DOHH2 (cell line): ENCODE measurements around the gene MRPL53.

Experiments used
- H3F3A ChIP-seq: fragments of 200-600 bp; sonication (generic), shearing (Covaris generic); 2 replicates; pipeline ENCODE4 v1.6.0; 2016; ENCODE audit warnings: antibody characterized with exemption, mild to moderate bottlenecking; ENCODE audit not compliant: control insufficient read depth, insufficient read depth
- H3K27ac ChIP-seq: fragments of 200-600 bp; sonication (generic); 2 replicates; pipeline ENCODE4 v1.5.1; 2014; ENCODE audit warnings: low read depth, mild to moderate bottlenecking, low read length, moderate library complexity
- H3K27me3 ChIP-seq: fragments of 200-600 bp; sonication (generic); 2 replicates; pipeline ENCODE4 v1.6.1; 2014; ENCODE audit warnings: mild to moderate bottlenecking, low read length, mixed read lengths; ENCODE audit not compliant: control insufficient read depth
- H3K36me3 ChIP-seq: fragments of 200-600 bp; sonication (generic); 2 replicates; pipeline ENCODE4 v1.6.1; 2014; ENCODE audit warnings: mild to moderate bottlenecking, low read length, moderate library complexity, mixed read lengths; ENCODE audit not compliant: control insufficient read depth
- H3K4me1 ChIP-seq: fragments of 200-600 bp; sonication (generic); 2 replicates; pipeline ENCODE4 v1.6.1; 2014; ENCODE audit warnings: mild to moderate bottlenecking, low read length, mixed read lengths; ENCODE audit not compliant: control insufficient read depth
- H3K4me2 ChIP-seq: fragments of 200-600 bp; sonication (generic); 2 replicates; pipeline ENCODE4 v1.6.0; 2014; ENCODE audit warnings: mild to moderate bottlenecking, low read length, moderate library complexity
- H3K4me3 ChIP-seq: fragments of 200-600 bp; sonication (generic); 2 replicates; pipeline ENCODE4 v1.5.1; 2014; ENCODE audit warnings: mild to moderate bottlenecking, low read length, mixed read lengths
- H3K79me2 ChIP-seq: fragments of 200-600 bp; sonication (generic); 2 replicates; pipeline ENCODE4 v1.6.1; 2014; ENCODE audit warnings: mild to moderate bottlenecking, low read length, mixed read lengths; ENCODE audit not compliant: control insufficient read depth
- H3K9me2 ChIP-seq: fragments of 200-600 bp; sonication (generic); replicated peaks from 2 replicates; pipeline ENCODE4 v1.6.1; 2014; ENCODE audit warnings: mild to moderate bottlenecking, low read length, mixed read lengths; ENCODE audit not compliant: control insufficient read depth
- H3K9me3 ChIP-seq: fragments of 200-600 bp; sonication (generic); 2 replicates; pipeline ENCODE4 v1.6.1; 2014; ENCODE audit warnings: antibody characterized with exemption, low read length, mixed read lengths; ENCODE audit not compliant: control insufficient read depth, insufficient read depth
- H4K20me1 ChIP-seq: fragments of 200-600 bp; sonication (generic); 2 replicates; pipeline ENCODE4 v1.6.0; 2014; ENCODE audit warnings: low read depth, mild to moderate bottlenecking, antibody characterized with exemption, low read length, moderate library complexity; ENCODE audit not compliant: control insufficient read depth, insufficient read depth
- CTCF ChIP-seq: fragments of 200-600 bp; sonication (generic); IDR thresholded peaks from one replicate; pipeline ENCODE4 v1.5.1; 2014; ENCODE audit warnings: antibody characterized with exemption, mild to moderate bottlenecking, low read depth, low read length; ENCODE audit not compliant: poor library complexity, severe bottlenecking
- EZH2phosphoT487 ChIP-seq: fragments of 200-600 bp; sonication (generic); IDR thresholded peaks from 2 replicates; pipeline ENCODE4 v1.6.1; 2017; ENCODE audit warnings: borderline replicate concordance, mild to moderate bottlenecking, antibody characterized with exemption, low read length, moderate library complexity, mixed read lengths

Gene MRPL53

GRCh38 chr2:74515271-74515980, 42.9 kb upstream of the MRPL53 start:
- Histone ChIP-seq H3K9me2 (no peaks in the 10 kb centered on the region), H3K27ac (no peak overlapping the region), H3K4me1 (peaks cover 11% of the 10 kb centered on the region; the same call in 1 of the 2 replicates), H3K79me2 (no peaks in the 10 kb centered on the region), H3K4me2 (no peak overlapping the region), H3K4me3 (no peak overlapping the region), H3F3A (no peaks in the 10 kb centered on the region), H3K27me3 (peaks cover 52% of the 10 kb centered on the region), H3K9me3 (no peaks in the 10 kb centered on the region), H4K20me1 (no peaks in the 10 kb centered on the region), H3K36me3 (no peaks in the 10 kb centered on the region)
- TF ChIP-seq EZH2phosphoT487 (no peak), CTCF (no peak)

DNA sequence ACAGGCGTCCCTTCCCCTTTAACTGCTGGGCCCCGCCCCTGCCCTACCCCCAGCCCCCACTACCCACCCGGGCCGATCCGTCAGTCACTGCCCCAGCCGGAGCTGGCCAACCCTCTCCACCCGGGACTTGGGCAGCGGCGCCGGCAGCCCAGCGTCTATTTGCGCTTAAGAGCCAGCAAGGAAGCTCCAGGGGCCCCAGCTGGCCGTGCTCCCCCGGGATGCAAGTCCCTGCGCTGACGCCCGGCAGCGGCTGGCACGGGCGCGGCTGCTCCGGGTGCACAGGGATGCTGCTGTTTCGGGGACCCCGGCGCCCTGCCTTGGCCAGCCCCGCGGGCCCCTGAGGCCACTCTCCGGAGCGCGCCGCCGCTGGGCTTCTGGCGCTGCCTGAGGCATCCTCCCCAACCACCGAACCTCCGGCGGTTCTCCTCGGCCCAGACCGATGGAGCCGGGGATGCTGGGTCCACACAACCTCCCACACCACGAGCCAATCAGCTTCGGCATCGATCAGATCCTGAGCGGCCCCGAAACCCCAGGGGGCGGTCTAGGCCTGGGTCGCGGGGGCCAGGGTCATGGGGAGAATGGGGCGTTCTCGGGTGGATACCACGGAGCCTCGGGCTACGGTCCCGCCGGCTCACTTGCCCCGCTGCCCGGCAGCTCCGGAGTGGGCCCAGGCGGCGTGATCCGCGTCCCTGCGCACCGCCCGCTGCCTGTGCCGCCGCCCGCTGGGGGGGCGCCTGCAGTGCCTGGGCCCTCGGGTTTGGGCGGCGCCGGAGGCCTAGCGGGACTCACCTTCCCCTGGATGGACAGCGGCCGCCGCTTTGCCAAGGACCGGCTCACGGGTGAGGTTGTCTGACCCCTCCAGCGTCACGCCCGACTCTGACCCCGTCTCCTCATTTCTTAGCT, 42.1 kb upstream of the MRPL53 start, which contains the start of gene TLX2:
TSS of gene TLX2 (plus strand) at position 83 of the 903 bp plus-strand sequence. CDS start at position 440, 357 bp downstream.
- Histone ChIP-seq H3K9me2 (no peaks in the 10 kb centered on the region), H3K4me1 (peaks cover 11% of the 10 kb centered on the region; the same call in 1 of the 2 replicates), H3K36me3 (no peaks in the 10 kb centered on the region), H3F3A (0 out of 2 replicates have a peak, but pooled peaks cover under 1% of the 10 kb centered on the region), H3K27ac (no peak within 1 kb of the TSS), H3K79me2 (no peaks in the 10 kb centered on the region), H3K27me3 (peaks cover 52% of the 10 kb centered on the region), H3K4me2 (peak within 1 kb of the TSS; percentile 20), H3K4me3 (peak within 1 kb of the TSS; percentile 12; the same call in 1 of the 2 replicates), H4K20me1 (no peaks in the 10 kb centered on the region), H3K9me3 (no peaks in the 10 kb centered on the region)
- TF ChIP-seq EZH2phosphoT487 (peak; percentile 89), CTCF (no peak)

GRCh38 chr2:74513605-74514367, 41.3 kb upstream of the MRPL53 start:
- Histone ChIP-seq H3K4me2 (peak overlapping the region; percentile 20), H3K36me3 (no peaks in the 10 kb centered on the region), H3K27ac (no peak overlapping the region), H3K4me1 (peaks cover 14% of the 10 kb centered on the region), H3K27me3 (peaks cover 52% of the 10 kb centered on the region), H4K20me1 (no peaks in the 10 kb centered on the region), H3K9me2 (no peaks in the 10 kb centered on the region), H3F3A (0 out of 2 replicates have a peak, but pooled peaks cover 3% of the 10 kb centered on the region), H3K79me2 (no peaks in the 10 kb centered on the region), H3K4me3 (peak overlapping the region; percentile 12; the same call in 1 of the 2 replicates), H3K9me3 (no peaks in the 10 kb centered on the region)
- no peak; the same call in 1 of the 2 replicates for TF ChIP-seq EZH2phosphoT487
- TF ChIP-seq CTCF: no peak
